GM21423 (cell line): Measurements from ENCODE around the gene ELOVL6.
"Not testable (repeated sequence)": the region's sequence is repeated elsewhere in the genome, so short reads cannot be mapped to it uniquely, and the experiment has no call there.

Experiments
- ATAC-seq: cut with Tn5 transposase; IDR thresholded peaks from one replicate; pipeline ENCODE4 v1.9.1; 2021; ENCODE audit warnings: mild to moderate bottlenecking, moderate library complexity; ENCODE audit not compliant: unreplicated experiment

Gene ELOVL6, protein sequence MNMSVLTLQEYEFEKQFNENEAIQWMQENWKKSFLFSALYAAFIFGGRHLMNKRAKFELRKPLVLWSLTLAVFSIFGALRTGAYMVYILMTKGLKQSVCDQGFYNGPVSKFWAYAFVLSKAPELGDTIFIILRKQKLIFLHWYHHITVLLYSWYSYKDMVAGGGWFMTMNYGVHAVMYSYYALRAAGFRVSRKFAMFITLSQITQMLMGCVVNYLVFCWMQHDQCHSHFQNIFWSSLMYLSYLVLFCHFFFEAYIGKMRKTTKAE

DNA sequence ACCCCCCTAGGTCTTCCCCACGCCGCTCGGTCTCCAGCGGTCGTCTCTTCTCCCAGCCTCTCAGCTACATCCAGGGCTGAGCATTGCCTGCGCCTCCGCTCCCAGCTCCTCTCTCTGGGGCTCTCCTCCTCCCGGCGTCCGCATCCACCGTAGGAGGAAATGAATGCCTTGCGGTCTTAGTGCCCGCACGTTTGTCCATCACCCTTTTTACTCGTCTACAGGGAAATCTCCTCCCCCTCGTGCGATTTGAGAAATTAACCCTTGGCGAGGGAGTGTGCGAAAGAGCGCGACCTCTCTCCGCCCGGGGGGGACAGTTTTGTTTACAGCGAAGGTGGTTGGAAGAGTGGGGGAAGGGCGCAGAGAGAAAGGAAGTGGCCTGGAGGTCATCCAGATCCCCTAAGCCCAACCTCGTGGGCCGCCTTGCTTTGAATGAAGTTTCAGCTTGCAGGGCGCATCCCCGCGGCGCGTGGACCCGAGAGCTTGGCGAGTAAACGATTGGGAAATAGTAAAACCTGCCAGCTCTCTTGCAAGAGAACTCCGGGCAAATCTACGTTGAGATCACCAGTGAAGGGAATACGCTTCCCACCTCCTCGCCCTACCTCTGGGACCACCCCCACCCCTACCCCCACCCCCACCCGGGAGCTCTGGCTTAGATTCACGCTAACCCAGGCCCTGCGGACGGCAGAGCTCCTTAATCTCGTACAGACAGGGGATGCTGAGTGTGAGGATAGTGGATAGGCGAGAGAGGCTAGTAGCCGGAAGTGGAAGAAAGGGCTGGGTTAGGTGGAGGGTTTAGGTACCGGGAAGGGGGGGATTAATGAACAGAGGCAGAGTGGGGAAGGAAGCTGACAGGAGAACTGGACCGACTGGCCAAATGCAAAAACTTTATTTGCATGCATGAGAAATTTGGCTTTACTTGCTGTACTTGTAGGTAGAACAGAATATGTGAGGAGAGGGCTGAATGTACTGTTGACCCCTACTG is at the start of gene ELOVL6:
TSS of gene ELOVL6 (minus strand) at position 181 of the 982 bp plus-strand sequence. CDS start 280 bp downstream, outside the sequence.
- peak; percentile 18 for ATAC-seq

GRCh38 chr4:110248100-110248499 is 49.7 kb upstream of the ELOVL6 start:
- ATAC-seq: no peak

GRCh38 chr4:110247591-110247990 is 49.2 kb upstream of the ELOVL6 start:
- no peak for ATAC-seq

GRCh38 chr4:110245577-110245976 is 47.2 kb upstream of the ELOVL6 start:
- no peak for ATAC-seq

- ATAC-seq: no peak
Measured at GRCh38 chr4:110236324-110236723, 37.9 kb upstream of the ELOVL6 start.

DNA sequence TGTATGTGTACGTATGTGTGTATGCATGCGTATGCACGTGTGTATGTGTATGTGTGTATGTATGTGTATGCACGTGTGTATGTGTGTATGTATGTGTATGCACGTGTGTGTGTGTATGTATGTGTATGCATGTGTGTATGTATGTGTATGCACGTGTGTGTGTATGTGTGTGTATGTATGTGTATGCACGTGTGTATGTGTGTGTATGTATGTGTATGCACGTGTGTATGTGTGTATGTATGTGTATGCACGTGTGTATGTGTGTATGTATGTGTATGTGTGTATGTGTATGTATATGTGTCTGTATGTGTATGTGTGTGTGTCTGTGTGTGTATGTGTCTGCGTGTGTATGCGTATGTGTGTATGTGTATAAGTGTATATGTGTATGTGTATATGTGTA is 35.2 kb upstream of the ELOVL6 start:
- ATAC-seq: not testable (repeated sequence)

GRCh38 chr4:110231869-110232268 is 33.5 kb upstream of the ELOVL6 start:
- ATAC-seq: no peak

DNA sequence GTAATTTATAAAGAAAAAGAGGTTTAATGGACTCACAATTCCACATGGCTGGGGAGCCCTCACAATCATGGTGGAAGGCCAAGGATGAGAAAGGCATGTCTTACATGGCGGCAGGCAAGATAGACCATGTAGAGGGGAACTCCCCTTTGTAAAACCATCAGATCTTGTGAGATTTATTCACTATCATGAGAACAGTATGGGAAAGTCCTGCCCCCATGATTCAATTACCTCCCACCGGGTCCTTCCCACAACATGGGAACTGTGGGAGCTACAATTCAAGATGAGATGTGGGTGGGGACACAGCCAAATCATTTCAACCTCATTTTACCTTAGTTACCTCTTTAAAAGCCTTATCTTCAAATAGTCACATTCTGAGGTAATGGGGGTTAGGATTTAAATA is 30.9 kb upstream of the ELOVL6 start:
- no peak for ATAC-seq

DNA sequence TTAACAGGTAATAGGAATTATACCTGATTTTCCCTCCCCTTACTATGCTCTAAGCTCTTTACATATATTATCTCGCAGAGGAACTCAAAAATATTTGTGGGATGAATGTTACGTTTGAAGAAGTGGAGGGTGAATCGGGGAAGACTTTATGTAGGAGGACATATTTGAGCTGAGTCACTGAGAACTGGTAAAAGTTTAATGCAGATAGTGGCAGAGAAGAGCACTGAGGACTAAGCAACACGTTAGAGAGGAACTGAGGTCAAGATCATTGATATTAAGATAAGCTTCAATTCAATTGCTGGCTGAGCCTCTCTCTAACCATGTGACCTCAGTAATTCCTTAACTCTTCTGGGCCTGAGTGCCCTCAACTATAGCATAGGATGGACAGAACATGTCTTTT is 26.4 kb upstream of the ELOVL6 start:
- ATAC-seq: no peak

DNA sequence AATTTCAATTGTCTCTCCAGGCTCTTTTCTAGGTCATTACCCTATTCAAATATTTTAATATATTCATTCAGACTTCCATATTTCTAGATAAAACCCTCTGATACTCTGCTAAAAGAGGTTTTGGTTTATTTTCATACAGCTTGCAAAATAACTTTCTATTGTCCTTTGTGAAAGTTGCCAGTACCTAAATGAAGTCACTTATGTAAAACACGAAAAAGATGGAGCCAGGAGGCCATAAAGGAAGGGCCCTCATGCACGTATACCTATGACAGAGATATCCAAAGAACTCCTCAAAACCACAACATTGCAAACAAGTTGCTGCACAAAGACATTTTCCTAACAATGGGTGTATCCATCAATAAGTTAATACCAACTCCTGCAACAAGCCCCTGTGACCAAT is 25.7 kb upstream of the ELOVL6 start:
- no peak for ATAC-seq

DNA sequence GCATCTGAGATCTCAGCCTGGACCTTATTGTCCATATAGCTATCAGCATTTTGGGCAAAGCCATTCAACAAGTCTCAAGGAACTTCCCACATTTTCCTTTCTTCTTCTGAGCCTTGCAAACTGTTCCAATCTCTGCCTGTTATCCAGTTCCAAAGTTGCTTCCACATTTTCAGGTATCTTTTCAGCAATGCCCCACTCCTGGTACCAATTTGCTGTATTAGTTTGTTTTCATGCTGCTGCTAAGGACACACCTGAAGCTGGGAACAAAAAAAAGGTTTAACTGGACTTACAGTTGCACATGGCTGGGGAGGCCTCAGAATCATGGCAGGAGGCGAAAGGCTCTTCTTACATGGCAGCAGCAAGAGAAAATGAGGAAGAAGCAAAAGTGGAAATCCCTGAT is 20.5 kb upstream of the ELOVL6 start:
- not testable (repeated sequence) for ATAC-seq

DNA sequence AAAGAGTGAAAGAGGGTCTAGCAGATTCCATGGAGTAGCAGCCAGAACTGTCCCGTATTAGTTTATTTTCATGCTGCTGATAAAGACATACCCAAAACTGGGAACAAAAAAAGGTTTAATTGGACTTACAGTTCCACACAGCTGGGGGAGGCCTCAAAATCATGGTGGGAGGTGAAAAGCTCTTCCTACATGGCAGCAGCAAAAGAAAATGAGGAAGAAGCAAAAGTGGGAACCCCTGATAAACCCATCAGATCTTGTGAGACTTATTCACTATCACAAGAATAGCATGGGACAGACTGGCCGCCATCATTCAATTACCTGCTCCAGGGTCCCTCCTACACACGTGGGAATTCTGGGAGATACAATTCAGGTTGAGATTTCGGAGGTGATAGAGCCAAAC is 18.8 kb upstream of the ELOVL6 start:
- ATAC-seq: not testable (repeated sequence)

DNA sequence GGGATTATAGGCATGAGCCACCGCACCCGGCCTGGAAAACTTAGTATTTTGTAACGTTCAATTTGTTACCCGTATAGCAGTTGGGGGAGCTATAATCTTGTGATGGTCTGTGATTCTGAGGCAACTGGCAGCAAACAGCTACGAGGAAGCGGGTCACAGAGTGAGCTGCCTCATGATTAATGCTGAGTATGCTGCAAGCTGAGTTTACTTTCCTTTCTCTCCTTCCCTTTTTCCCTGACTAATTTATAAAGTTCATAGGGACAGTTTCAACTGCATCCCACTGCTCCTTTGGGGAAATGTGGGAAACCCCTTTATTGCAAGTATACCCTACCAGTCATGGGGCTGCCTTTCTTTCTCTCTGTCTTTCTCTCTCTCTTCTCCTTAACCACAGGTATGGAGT is 17.7 kb upstream of the ELOVL6 start:
- no peak for ATAC-seq

DNA sequence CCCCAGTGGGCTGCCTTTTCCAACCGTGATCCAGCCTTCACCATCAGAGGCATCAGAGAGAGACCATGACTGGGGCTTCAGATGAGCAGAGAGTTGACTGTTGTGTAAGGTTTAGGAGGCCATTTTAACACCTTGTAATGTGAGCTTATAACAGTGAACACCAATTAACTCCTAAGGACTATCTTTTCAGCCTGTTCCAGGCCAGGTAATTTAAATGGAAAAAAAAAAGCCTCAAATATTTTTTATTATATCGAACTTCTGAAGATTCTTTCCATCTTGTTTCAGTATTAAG is 13.3 kb upstream of the ELOVL6 start:
- ATAC-seq: no peak

GRCh38 chr4:110211007-110211769 is 12.8 kb upstream of the ELOVL6 start:
- ATAC-seq: peak; percentile 88

DNA sequence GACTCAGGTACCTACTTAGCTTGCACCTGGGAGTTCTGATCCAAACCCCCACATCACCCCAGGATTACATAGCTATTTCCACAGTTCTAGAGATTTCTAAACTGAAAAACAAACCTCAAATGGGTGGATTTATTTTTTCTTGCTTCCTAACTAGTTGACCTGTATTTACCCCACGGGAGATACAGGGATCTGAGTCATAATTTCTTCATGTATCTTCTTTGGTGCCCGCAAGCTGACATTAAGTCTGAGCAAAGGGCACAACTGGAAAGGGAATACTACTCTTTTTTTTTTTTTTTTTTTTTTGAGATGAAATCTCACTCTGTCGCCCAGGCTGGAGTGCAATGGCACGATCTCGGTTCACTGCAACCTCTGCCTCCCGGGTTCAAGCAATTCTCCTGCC is 10.0 kb upstream of the ELOVL6 start:
- ATAC-seq: no peak

GRCh38 chr4:110207233-110207632 is 8.8 kb upstream of the ELOVL6 start:
- no peak for ATAC-seq

GRCh38 chr4:110202024-110202423 is 3.6 kb upstream of the ELOVL6 start:
- ATAC-seq: no peak

DNA sequence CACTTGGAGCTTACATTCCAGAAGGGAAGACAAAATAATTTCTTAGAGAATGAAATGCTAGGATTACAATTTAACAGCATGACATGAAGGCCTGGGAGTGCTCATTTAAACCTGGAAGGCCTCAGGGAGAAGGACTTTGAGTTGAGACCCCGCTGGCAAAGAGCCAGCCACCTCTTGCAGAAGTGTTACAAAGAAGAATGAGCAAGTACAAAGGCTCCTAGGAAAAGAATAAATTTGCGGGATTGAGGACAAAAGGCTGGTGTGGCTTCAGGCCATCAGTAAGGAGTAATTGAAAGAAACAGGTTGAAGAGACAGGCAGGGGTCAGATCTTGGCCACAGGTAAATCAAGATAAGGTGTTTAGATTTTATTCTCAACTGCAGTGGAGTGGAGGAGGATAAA is 3.1 kb upstream of the ELOVL6 start:
- no peak for ATAC-seq

DNA sequence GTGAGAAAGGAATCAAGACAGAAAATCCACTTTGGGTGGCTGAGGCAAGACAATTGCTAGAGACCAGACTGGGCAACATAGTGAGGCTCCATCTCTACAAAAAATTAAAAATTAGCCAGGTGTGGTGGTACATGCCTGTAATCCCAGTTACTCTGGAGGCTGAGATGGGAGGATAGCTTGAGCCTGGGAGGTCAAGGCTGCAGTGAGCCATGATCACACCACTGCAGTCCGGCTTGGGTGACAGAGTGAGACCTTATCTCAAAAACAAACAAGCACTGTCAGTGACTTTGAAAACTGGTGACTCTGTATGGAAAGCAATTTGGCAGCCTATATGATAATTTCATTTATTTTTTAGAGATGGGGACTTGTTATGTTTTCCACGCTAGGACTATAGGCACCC is 2.3 kb upstream of the ELOVL6 start:
- no peak for ATAC-seq

DNA sequence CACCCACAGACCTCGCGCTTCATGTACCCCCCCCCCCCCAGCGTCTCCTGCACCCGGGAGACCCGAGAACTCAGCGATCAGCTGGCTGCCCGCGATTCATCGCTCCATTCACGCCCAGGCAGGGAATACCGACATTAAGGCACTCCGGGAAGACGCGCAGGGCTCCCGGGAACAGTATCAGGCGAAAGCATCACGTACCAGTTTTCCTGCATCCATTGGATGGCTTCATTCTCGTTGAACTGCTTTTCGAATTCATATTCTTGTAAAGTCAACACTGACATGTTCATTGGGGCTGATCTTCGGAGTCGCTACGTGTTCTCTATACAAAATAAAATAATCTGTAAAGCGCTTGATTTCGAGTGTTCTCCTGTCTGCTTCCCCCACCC is 373 bp downstream of the ELOVL6 start:
- ATAC-seq: no peak
